ENCODE results near the gene ANKRD6. TPM values are rescaled to one million over a fixed set of nuclear protein-coding genes. Genes with fewer than 3 reads are reported as not detected.

ANKRD6 gene
- total RNA-seq, 6 donors from 2014 or later, result 14.5 to 60.8 (median 30.7) TPM

DNA sequence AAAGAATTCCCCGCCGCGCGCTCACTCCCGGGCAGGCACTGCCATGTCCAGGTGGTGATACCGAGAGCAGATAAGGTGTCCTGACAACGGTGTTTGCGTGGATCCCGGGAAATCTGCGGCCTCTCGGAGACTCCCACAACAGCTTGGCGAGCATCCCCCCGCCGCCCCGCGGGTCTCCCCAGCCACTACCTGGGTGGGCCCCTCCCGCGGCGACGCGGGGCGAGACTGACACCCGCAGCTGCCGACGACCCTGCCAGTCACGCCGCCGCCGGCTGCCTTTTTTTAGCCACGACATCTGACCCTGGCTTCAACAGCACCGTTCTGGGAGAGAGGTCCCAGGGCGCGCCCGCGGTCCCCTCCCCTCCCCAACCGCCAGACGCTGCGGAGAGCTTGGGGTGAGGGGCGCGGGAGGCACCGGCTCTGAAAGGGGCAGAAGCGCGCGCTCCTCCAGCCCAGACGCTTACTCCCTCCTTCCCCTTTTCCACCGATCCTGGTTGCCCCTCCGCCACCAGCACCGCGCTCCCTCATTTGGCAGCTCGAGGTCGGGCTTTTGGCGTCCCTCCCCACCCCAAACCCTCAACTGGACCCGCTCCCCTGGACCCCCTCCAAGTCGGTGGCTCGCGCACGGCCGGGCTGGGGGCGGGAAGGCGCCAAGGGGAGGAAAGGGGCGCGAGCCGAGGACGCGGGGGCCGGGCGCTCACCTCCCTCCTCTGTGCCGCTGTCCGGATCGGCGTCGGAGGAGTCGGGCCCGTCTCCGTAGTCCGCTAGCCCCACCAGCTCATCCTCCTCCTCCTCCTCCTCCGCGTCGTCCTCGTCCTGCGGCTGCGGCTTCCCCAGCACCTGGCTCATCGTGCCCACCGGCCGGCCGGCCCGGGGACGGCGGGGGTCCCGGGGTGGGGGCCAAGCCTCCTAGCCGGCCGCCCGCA is 21.5 kb upstream of the ANKRD6 start:
- Histone ChIP-seq H3K4me1 (peaks cover 11 to 21% (median 17%) of the 10 kb centered on the region in 4 donors), H3K9me3 (no peaks in the 10 kb centered on the region), H3K36me3 (no peaks in the 10 kb centered on the region), H3K4me3 (peak overlapping the region; percentile 60 to 83 (median 74)), H3K27ac (peak overlapping the region; percentile 64 to 86 (median 78)), H3K27me3 (no peaks in the 10 kb centered on the region)
- no peak for TF ChIP-seq POLR2AphosphoS5 (IDR thresholded peaks at IDR 0.05)
- no peak for TF ChIP-seq POLR2A (IDR thresholded peaks at IDR 0.05)
- TF ChIP-seq EP300 (IDR thresholded peaks at IDR 0.05), result no peak
- WGBS, 2 donors, result 0 to 1% methylated on average over 5 to 72 of the region's 93 CpGs
- ATAC-seq (ENCODE audit: low FRiP score in 2 of 2) (peak; percentile 45 to 79), DNase-seq (peak; percentile 44 to 91)

DNA sequence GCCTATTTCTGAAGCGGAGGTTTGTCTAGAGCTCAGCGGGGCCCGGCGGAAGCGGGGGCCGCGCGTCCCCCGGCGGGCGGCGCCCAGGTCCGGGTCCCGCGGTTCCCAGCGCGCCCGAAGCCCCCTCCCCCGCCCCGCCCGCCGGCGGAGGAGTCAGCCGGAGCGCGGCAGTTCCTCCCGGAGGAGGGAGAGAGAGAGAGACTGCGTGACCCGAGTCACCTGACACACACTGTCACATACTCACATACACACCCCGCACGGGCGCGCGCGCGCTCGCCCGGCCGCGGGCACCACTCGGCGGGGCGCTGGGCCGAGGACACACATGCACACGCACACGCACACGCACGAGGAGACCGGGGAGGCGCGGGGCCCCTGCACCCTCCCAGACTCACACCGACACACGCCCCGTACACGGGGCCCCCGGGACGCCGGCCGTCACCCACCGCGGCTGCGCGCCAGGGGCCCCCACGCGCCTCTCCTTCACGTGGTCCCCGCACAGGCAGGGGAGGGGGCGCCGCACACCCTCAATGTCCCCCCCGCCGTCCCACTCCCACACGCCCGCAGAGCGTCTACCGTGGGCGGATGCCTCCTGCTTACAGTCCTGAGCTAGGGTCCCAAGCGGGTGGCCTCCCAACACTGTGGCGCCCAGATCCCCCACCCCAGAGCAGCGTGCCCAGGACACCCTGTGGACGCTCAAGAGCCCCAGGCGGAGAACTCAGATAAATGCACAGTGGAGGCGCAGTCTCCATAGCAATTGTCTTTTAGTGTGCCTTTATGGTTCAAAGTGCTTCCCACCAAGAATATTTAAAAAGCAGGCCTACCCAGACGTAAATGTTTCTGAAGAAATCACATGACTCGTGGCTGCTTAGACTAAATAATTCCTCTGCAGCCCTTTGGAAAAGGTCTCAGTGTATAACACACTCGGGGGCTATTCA is 20.6 kb upstream of the ANKRD6 start, which contains the start of gene RRAGD:
TSS of gene RRAGD (minus strand) at position 203 of the 935 bp plus-strand sequence. CDS start 280 bp downstream, outside the sequence.
- peak; percentile 92 to 95 for DNase-seq
- no peaks in the 10 kb centered on the region for H3K9me3 ChIP-seq
- peak; percentile 8 to 54 for TF ChIP-seq POLR2AphosphoS5 (IDR thresholded peaks at IDR 0.05)
- TF ChIP-seq POLR2A (IDR thresholded peaks at IDR 0.05), result peak in 3 of 4 donors; percentile 51 to 71 (median 57)
- TF ChIP-seq EP300 (IDR thresholded peaks at IDR 0.05), result no peak
- no peaks in the 10 kb centered on the region for H3K36me3 ChIP-seq
- ATAC-seq (ENCODE audit: low FRiP score in 2 of 2), result peak; percentile 88 to 89
- peaks cover 11 to 21% (median 17%) of the 10 kb centered on the region in 4 donors for H3K4me1 ChIP-seq
- H3K27ac ChIP-seq, result peak within 1 kb of the TSS; percentile 64 to 86 (median 78)
- WGBS, 2 donors, result 1 to 2% methylated on average over 11 to 14 of the region's 85 CpGs
- H3K4me3 ChIP-seq, result peak within 1 kb of the TSS; percentile 60 to 83 (median 74)
- no peaks in the 10 kb centered on the region for H3K27me3 ChIP-seq

DNA sequence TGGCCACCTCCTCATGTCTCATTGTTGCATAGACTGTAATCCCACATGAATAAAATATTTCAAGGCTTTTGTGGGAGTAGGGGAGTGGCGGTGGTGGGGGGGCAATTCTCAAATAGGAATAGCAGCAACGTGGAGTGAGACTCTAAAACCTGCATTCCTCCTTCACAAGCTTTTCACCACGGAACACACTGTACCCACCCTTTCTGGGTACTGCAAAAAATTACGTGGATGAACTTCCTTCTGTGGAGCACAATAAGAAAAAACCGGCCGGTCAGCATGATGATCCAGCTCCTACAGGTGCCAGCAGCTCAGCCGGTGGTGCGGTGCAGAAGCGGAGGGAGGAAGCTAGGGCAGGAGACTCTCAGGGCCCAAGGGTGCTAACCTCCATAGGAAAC is 19.9 kb upstream of the ANKRD6 start:
- Histone ChIP-seq H3K27me3 (no peaks in the 10 kb centered on the region), H3K9me3 (no peaks in the 10 kb centered on the region), H3K4me3 (peak overlapping the region in 3 of 4 donors; percentile 60 to 77 (median 70)), H3K4me1 (peaks cover 11 to 21% (median 17%) of the 10 kb centered on the region in 4 donors), H3K36me3 (no peaks in the 10 kb centered on the region), H3K27ac (peak overlapping the region in 2 of 4 donors; percentile 64 to 86)
- TF ChIP-seq POLR2AphosphoS5 (IDR thresholded peaks at IDR 0.05) (no peak), POLR2A (IDR thresholded peaks at IDR 0.05) (no peak), EP300 (IDR thresholded peaks at IDR 0.05) (no peak)
- TF ChIP-seq, protein P1, sequence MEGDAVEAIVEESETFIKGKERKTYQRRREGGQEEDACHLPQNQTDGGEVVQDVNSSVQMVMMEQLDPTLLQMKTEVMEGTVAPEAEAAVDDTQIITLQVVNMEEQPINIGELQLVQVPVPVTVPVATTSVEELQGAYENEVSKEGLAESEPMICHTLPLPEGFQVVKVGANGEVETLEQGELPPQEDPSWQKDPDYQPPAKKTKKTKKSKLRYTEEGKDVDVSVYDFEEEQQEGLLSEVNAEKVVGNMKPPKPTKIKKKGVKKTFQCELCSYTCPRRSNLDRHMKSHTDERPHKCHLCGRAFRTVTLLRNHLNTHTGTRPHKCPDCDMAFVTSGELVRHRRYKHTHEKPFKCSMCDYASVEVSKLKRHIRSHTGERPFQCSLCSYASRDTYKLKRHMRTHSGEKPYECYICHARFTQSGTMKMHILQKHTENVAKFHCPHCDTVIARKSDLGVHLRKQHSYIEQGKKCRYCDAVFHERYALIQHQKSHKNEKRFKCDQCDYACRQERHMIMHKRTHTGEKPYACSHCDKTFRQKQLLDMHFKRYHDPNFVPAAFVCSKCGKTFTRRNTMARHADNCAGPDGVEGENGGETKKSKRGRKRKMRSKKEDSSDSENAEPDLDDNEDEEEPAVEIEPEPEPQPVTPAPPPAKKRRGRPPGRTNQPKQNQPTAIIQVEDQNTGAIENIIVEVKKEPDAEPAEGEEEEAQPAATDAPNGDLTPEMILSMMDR (IDR thresholded peaks at IDR 0.05), result no peak
- DNase-seq (peak in 1 of 2 donors; percentile 66), ATAC-seq (ENCODE audit: low FRiP score in 2 of 2) (peak in 1 of 2 donors; percentile 55)
- 18 to 23% methylated on average over 9 of the region's 9 CpGs for WGBS, 2 donors

DNA sequence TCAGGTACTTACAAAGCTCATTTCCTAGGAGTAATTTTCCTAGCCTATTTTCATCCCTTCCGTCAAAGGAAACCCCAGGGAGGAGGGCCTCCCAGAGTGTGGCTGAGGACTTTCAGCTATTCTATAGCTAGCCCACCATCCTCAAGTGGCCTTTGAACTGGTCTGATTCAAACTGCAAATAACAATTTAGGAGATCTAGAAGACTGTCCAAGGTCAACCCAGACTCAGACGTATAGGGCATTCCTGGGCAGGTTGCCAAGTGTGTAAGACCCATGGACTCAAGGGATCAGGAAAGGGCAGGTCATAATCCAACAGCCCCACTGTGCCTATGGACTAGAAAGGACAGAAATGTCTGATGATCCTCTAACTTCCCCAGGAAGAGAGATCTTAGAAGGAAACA is 18.7 kb upstream of the ANKRD6 start:
- ATAC-seq (ENCODE audit: low FRiP score in 2 of 2) (no peak), DNase-seq (no peak)
- Histone ChIP-seq H3K27ac (no peak overlapping the region), H3K9me3 (no peaks in the 10 kb centered on the region), H3K4me1 (peaks cover 11 to 21% (median 17%) of the 10 kb centered on the region in 4 donors), H3K27me3 (no peaks in the 10 kb centered on the region), H3K4me3 (no peak overlapping the region), H3K36me3 (no peaks in the 10 kb centered on the region)
- WGBS, 2 donors, result 19 to 46% methylated on average over 1 to 2 of the region's 2 CpGs
- TF ChIP-seq EP300 (IDR thresholded peaks at IDR 0.05) (no peak), POLR2AphosphoS5 (IDR thresholded peaks at IDR 0.05) (no peak), POLR2A (IDR thresholded peaks at IDR 0.05) (no peak)
- TF ChIP-seq, protein P1 (IDR thresholded peaks at IDR 0.05), result no peak

DNA sequence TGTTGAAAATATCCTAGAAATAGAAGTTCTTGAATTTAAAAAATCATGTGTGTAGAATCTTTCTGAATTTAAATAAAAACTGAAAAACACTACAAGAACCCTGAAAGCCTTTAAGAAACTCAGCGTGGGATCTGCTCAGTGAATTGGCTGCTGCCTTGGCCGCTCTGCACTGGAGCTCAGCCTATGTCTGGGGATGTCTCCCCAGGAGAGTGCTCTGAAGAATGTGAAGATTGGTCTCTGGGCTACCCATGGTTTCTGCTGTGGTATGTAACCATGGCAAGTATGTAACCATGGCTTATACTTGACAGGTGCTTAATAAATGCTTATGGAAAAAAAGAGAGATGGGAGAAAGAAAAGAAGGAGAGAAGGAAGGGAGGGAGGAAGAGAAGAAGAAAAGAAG is 17.8 kb upstream of the ANKRD6 start:
- no peaks in the 10 kb centered on the region for H3K9me3 ChIP-seq
- TF ChIP-seq, protein P1 (IDR thresholded peaks at IDR 0.05), result no peak
- TF ChIP-seq EP300 (IDR thresholded peaks at IDR 0.05) (no peak), POLR2AphosphoS5 (IDR thresholded peaks at IDR 0.05) (no peak), POLR2A (IDR thresholded peaks at IDR 0.05) (no peak)
- DNase-seq, result no peak
- H3K27ac ChIP-seq, result no peak overlapping the region
- H3K4me3 ChIP-seq, result no peak overlapping the region
- no peak for ATAC-seq (ENCODE audit: low FRiP score in 2 of 2)
- H3K4me1 ChIP-seq, result peaks cover 11 to 20% (median 17%) of the 10 kb centered on the region in 4 donors
- H3K36me3 ChIP-seq, result no peaks in the 10 kb centered on the region
- H3K27me3 ChIP-seq, result no peaks in the 10 kb centered on the region
- WGBS, 2 donors, result 86 to 93% methylated on average over 2 of the region's 2 CpGs
